ENCODE data around the gene EGLN3. TPM values are rescaled to one million over a fixed set of nuclear protein-coding genes. Genes with fewer than 3 reads are reported as not detected.

Gene EGLN3
- total and polyA plus RNA-seq, 2 donors from 2014 or later: 19.6 to 22.5 TPM

DNA sequence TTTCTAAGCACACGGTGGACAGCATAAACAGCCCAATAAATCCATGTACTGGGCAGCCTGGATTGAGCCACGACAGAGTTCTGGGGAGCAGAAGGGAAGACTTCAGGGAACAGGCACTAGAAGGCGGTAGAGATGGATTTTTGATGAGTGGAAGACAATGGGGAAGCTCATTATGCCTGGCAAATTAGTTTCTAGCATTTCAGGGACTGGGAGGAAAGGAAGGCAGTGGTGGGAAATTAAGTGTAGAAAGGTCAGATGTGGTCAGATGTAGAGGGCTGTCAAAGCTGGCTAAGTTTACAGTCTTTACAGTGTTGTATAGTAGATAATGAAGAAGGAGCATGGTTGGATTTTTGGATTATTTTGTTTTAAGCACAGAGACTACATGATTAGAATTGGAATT, 9.2 kb downstream of the EGLN3 start:
- Histone ChIP-seq H3K9ac (ENCODE audit: low read length in 3 of 3) (no peak overlapping the region), H3K27me3 (ENCODE audit: control insufficient read depth, insufficient read depth, low read length) (no peaks in the 10 kb centered on the region), H3K9me3 (ENCODE audit: control insufficient read depth in 2 of 3, insufficient read depth in 1 of 3, low read length in 3 of 3) (no peaks in the 10 kb centered on the region), H3K36me3 (ENCODE audit: control insufficient read depth in 2 of 3, insufficient read depth in 3 of 3, low read length in 3 of 3) (no peaks in the 10 kb centered on the region), H3K4me3 (ENCODE audit: low read length in 3 of 3) (no peak overlapping the region), H3K4me1 (ENCODE audit: control insufficient read depth in 2 of 3, insufficient read depth in 2 of 3, low read depth in 1 of 3, low read length in 3 of 3) (peaks cover 0 to 14% (median 10%) of the 10 kb centered on the region in 3 donors), H3K27ac (ENCODE audit: low read depth in 2 of 2, low read length in 2 of 2) (no peak overlapping the region)
- FAIRE-seq: no peak
- intact Hi-C loops (cut with DNase I): no loop called here
- DNase-seq: peak in 1 of 5 donors; percentile 18
- TF ChIP-seq, protein P1, sequence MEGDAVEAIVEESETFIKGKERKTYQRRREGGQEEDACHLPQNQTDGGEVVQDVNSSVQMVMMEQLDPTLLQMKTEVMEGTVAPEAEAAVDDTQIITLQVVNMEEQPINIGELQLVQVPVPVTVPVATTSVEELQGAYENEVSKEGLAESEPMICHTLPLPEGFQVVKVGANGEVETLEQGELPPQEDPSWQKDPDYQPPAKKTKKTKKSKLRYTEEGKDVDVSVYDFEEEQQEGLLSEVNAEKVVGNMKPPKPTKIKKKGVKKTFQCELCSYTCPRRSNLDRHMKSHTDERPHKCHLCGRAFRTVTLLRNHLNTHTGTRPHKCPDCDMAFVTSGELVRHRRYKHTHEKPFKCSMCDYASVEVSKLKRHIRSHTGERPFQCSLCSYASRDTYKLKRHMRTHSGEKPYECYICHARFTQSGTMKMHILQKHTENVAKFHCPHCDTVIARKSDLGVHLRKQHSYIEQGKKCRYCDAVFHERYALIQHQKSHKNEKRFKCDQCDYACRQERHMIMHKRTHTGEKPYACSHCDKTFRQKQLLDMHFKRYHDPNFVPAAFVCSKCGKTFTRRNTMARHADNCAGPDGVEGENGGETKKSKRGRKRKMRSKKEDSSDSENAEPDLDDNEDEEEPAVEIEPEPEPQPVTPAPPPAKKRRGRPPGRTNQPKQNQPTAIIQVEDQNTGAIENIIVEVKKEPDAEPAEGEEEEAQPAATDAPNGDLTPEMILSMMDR (IDR thresholded peaks at IDR 0.05; ENCODE audit: borderline replicate concordance, extremely low read depth, insufficient read depth): no peak

DNA sequence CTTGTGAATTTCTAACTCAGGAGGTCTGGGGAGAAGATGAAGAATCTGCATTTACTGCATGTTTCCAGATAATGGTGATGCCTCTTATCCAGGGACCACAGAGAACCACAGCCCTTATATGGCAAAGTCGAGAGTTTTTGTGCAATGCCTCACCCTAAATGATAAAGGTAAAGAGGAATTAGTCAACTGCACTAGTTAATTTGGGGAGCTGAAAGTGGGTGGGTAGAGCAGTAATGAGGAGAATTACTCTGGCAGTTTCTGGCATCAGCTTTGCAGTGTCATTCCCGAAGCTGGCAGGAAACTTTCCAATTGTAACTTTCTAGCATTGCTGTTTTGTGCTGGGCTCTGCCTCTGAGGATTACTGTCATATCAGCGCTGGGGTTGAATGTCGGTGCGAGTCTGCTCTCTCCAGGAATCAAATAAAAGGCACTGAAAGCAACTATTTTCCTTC, 10.3 kb downstream of the EGLN3 start:
- Histone ChIP-seq H3K4me1 (ENCODE audit: control insufficient read depth in 2 of 3, insufficient read depth in 2 of 3, low read depth in 1 of 3, low read length in 3 of 3) (peaks cover 0 to 13% (median 10%) of the 10 kb centered on the region in 3 donors), H3K4me3 (ENCODE audit: low read length in 3 of 3) (no peak overlapping the region), H3K27me3 (ENCODE audit: control insufficient read depth, insufficient read depth, low read length) (no peaks in the 10 kb centered on the region), H3K9ac (ENCODE audit: low read length in 3 of 3) (no peak overlapping the region), H3K27ac (ENCODE audit: low read depth in 2 of 2, low read length in 2 of 2) (no peak overlapping the region), H3K36me3 (ENCODE audit: control insufficient read depth in 2 of 3, insufficient read depth in 3 of 3, low read length in 3 of 3) (no peaks in the 10 kb centered on the region), H3K9me3 (ENCODE audit: control insufficient read depth in 2 of 3, insufficient read depth in 1 of 3, low read length in 3 of 3) (no peaks in the 10 kb centered on the region)
- FAIRE-seq: no peak
- TF ChIP-seq, protein P1 (IDR thresholded peaks at IDR 0.05; ENCODE audit: borderline replicate concordance, extremely low read depth, insufficient read depth): no peak
- no peak for DNase-seq
- intact Hi-C loops (cut with DNase I): no loop called here

DNA sequence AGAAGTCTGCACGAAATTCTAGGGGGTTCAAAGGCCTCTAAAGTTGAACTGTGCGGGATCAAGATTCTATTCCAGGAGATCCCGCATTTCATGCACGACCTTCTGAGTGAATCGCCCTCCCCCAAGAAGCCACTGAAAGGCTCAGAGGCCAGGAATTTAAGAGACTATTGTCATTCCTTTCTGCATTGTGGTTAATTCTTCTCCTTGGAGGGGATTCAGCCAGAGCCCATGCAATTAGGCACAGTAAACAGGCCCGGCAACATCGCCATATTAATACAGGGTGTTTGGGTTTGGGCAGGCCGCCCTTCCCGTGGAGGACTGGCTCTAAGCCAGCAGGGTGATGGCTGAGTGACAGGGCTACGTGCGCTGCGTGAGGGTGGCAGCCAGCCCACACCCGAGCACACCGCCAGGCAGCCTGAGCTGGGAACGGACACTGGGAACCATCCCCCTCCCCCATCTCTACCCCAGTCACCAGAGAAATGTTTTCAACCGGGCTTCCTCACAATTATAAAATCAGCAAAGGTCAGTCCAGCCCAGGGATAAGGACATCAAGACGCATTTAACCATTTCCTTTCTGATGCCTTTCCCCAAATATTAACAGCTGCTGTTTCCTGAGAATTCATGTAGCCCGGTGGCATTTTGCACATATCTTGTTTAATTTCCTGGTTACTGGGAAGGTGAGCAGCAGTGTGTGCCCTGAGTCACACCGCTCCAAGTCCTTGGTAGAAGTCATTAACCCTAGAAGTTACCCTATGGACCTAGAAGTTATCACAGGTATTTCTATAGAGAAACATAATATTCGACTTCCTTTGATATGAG, 12.5 kb downstream of the EGLN3 start:
- DNase-seq: peak; percentile 67 to 89 (median 77)
- Histone ChIP-seq H3K4me1 (ENCODE audit: control insufficient read depth in 2 of 3, insufficient read depth in 2 of 3, low read depth in 1 of 3, low read length in 3 of 3) (peaks cover 0 to 13% (median 11%) of the 10 kb centered on the region in 3 donors), H3K9ac (ENCODE audit: low read length in 3 of 3) (peak overlapping the region in 1 of 3 donors; percentile 32), H3K4me3 (ENCODE audit: low read length in 3 of 3) (peak overlapping the region in 2 of 3 donors; percentile 30 to 43), H3K36me3 (ENCODE audit: control insufficient read depth in 2 of 3, insufficient read depth in 3 of 3, low read length in 3 of 3) (no peaks in the 10 kb centered on the region), H3K27me3 (ENCODE audit: control insufficient read depth, insufficient read depth, low read length) (no peaks in the 10 kb centered on the region), H3K27ac (ENCODE audit: low read depth in 2 of 2, low read length in 2 of 2) (peak overlapping the region in 1 of 2 donors; percentile 49), H3K9me3 (ENCODE audit: control insufficient read depth in 2 of 3, insufficient read depth in 1 of 3, low read length in 3 of 3) (no peaks in the 10 kb centered on the region)
- intact Hi-C loops (cut with DNase I): no loop called here
- TF ChIP-seq, protein P1 (IDR thresholded peaks at IDR 0.05; ENCODE audit: borderline replicate concordance, extremely low read depth, insufficient read depth): no peak
- no peak for FAIRE-seq
